Stimulated activated CD4-positive, alpha-beta T cell treated with anti-CD3 and anti-CD28 coated beads, Interleukin-15, amount 100 ng/mL, for 1 hour (primary cell): ENCODE results near the gene CST6.
"Not testable (repeated sequence)": the region's sequence is repeated elsewhere in the genome, so short reads cannot be mapped to it uniquely, and the experiment has no call there.

Experiments used
- DNase-seq, 2 donors: peaks; one replicate each; pipeline ENCODE4 v3.0.0-alpha.2; 2020; ENCODE audit warnings: low read depth in 1 of 2, low spot score in 1 of 2

The CST6 gene

GRCh38 chr11:66014804-66015453, 3.1 kb downstream of the CST6 start:
- no peak for DNase-seq

- no peak for DNase-seq
Observed at GRCh38 chr11:66015454-66015881, 3.7 kb downstream of the CST6 start.

GRCh38 chr11:66015936-66016792, 4.4 kb downstream of the CST6 start:
- no peak for DNase-seq

GRCh38 chr11:66016793-66017177, 5.0 kb downstream of the CST6 start:
- no peak for DNase-seq

- DNase-seq, result no peak
Observed at GRCh38 chr11:66017321-66017720, 5.5 kb downstream of the CST6 start.

- no peak for DNase-seq
Observed at GRCh38 chr11:66020212-66020611, 8.4 kb downstream of the CST6 start.

- DNase-seq, result no peak
Observed at GRCh38 chr11:66020618-66021357, 9.0 kb downstream of the CST6 start.

- peak; percentile 56 to 80 for DNase-seq
Observed at GRCh38 chr11:66022401-66023185, 10.8 kb downstream of the CST6 start.

- DNase-seq, result not testable (repeated sequence)
Observed at GRCh38 chr11:66023186-66023440, 11.3 kb downstream of the CST6 start.

- no peak for DNase-seq
Observed at GRCh38 chr11:66026017-66026529, 14.3 kb downstream of the CST6 start, which contains the start of gene CATSPER1. Gene CATSPER1, minus strand, starts transcription at chr11:66026479. Its CDS starts 100 bp downstream, at chr11:66026379.

GRCh38 chr11:66032957-66033735, 21.3 kb downstream of the CST6 start:
- no peak for DNase-seq

GRCh38 chr11:66035653-66036333, 24.0 kb downstream of the CST6 start:
- DNase-seq, result no peak

GRCh38 chr11:66036334-66036710, 24.5 kb downstream of the CST6 start:
- no peak for DNase-seq

GRCh38 chr11:66037327-66037726, 25.5 kb downstream of the CST6 start:
- no peak for DNase-seq

- DNase-seq, result no peak
Observed at GRCh38 chr11:66039765-66040164, 28.0 kb downstream of the CST6 start.

- no peak for DNase-seq
Observed at GRCh38 chr11:66042227-66042995, 30.6 kb downstream of the CST6 start.

GRCh38 chr11:66042996-66043906, 31.4 kb downstream of the CST6 start:
- no peak for DNase-seq

- no peak for DNase-seq
Observed at GRCh38 chr11:66044757-66045156, 32.9 kb downstream of the CST6 start.
